ENCODE measurements around the gene CDC37L1.

The CDC37L1 gene

DNA sequence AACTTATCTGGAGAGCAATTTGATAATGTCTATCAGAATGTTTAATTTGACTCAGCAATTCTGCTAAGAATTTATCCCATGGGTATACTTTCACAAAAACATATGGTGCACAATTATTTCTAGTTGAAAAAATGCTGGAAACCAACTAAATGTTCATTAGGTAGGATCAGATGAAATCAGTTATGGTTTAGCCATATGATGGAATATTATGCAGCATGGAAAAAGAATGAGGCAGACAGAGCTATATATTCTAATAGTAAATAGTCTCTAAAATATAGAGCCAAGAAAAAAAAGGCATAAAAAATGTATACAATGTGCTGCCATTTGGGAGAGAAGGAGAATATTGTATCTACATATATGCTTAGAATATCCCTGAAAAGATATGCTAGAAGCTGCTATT is 9.5 kb upstream of the CDC37L1 start:
- DNase-seq = no peak

DNA sequence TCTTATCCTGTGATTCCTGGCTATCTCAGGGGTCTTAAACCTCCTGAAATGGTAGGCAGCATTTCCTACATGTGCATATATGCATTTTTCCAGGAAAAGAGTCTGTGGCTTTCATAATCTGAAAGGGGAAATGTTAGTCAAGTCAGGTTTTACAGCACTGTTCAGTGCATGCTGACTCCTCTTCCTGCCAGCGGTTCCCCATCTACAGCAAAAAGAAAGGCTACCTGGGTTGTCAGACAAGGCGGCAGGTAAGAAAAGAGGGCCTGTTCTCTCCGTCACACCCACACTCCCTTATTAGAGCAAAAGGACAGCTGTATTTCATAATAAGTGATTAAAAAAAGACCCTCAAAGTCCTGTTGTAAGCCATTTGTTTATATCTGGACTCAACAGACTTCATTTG is 8.8 kb upstream of the CDC37L1 start:
- DNase-seq = no peak

DNA sequence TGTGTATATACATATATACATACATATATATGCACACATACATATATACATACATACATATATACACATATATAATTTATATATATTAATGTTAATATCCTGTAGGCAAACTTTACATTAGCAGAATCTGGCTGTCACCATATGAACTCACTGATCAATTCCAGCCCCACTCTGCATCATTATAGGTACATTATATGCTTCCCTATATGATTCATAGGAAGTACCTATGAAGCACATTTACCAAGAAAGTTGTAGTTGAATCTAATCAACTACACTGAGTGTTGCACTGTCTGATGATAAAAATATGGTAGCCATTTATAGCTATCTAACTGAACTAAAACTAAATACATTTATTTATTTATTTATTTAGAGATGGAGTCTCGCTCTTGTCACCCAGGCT is 7.6 kb upstream of the CDC37L1 start:
- no peak for DNase-seq

DNA sequence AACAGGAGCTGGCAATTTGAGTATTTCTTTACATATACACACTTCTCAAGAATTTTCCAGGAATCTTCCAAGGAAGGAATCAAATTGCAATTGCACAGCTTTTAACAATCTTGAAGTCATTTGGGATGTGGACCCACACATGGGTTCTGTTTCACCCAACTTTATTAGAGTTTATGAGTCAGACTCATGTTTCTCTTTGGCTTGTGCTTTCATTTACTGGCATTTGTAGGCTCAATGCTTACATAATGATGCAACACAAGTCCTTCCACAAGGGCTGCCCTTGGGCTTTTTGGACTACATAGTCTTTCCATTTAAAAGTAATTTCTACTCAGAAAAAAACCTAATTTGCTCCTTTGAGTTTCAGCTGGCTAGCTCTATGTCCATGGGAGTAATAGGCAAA is 4.6 kb upstream of the CDC37L1 start:
- DNase-seq = no peak

DNA sequence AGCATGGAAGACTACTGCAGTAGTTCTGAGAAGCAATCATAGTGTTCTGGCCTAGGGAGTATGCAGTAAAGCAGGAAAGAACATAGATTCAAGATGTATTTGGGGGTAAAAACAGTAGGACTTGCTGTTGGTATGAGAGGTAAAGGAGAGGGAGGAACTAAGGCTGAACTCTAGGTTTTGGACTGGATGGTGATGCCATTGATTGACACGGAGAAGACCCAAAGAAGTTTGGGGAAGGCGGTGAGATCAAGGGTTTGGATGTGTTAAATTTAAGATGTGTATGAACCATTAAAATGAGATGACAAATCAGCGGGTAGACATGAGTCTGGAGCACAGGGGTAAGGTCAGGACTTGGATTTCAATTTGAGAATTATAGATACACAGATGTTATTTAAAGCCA is 2.0 kb upstream of the CDC37L1 start:
- no peak for DNase-seq

DNA sequence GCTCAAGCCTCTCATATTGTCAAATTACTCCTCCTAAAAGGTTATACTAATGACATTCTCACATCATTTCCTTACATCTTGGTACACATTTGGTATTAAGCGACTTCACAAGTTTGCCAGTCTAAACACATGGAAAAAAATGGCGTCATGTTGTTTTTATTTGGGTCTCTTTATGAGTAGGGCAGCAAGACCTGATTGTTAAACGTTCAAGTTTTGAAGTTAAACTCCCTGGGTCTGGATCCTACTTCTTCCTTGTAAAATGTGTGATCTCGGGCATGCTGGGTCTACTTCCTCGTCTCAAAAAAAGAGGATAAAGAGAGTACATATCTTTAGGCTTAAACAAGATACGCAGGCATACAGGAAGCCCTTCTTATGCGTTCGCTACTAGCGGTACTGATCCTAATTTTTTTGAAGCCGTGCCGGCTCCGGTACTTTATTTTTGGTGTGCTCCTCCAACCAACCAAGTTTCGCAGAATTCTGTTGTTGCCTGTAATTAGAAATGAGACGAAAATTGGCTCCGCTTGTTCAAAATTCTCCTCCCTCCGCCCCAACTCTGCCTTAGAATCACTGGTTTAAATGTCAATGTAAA is 596 bp upstream of the CDC37L1 start:
- DNase-seq = peak; percentile 45

DNA sequence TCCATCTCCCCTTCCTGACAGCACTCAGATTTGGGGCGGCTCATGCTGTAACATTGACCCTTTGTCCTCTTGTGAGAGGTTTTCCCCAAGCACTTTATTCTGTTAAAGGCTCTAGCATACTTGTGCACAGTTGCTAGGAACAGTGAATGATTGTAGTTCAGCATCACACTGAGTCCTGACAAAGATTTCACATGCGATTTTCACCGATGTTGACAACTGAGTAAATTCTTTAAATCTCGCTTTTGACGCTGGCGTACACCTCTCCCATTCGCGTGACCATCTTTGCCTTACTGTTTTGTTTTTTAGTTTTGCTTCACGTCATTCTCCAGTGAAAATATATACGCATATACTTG is 780 bp downstream of the CDC37L1 start:
- no peak for DNase-seq

DNA sequence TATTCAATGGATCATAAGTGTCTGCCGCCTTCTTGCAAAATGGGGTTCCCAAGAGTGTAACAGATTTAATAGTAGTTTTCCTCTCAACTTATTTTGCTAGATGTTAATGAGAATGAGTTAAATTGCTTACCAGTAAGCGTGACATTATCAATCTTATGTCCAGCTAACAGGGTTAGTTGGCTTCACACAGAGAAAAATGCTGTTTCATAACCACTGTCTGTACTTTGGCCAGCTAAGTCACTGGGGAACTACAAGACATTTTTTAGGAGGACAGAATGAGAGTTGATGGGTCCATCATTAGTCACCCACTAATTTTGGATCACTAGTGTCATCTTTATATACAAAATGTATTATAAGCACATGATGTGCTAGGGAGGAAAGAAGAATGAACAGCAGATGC is 1.4 kb downstream of the CDC37L1 start:
- no peak for DNase-seq

DNA sequence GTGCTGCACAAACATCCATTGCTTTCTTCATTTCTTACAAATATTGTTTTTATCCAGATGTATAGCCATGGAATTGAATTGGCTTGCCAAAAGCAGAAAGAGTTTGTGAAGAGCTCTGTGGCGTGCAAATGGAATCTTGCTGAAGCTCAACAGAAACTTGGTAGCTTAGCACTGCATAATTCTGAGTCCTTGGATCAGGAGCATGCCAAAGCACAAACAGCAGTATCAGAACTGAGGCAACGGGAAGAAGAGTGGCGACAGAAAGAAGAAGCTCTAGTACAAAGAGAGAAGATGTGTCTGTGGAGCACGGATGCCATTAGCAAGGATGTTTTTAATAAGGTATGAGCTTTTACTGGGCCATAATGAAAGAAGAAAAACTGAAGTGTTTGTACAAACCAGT is 5.5 kb downstream of the CDC37L1 start:
- no peak for DNase-seq

DNA sequence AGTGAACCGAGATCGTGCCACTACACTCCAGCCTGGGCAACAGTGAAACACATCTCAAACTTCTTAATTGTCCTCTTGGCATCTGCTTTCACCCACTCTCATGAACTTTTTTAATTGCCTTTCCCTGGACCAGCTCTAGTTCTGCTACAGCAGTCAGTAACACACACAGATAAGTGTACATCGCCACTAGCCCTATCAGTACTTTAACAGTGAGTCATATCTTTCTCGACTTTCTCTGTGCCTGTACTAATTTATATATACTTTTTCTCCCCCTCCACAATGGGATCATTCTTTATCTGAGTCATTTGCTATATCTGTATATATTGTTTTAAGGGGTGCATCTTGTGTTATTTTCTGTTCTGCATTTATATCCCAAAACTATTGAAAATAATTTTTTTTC is 6.7 kb downstream of the CDC37L1 start:
- no peak for DNase-seq

DNA sequence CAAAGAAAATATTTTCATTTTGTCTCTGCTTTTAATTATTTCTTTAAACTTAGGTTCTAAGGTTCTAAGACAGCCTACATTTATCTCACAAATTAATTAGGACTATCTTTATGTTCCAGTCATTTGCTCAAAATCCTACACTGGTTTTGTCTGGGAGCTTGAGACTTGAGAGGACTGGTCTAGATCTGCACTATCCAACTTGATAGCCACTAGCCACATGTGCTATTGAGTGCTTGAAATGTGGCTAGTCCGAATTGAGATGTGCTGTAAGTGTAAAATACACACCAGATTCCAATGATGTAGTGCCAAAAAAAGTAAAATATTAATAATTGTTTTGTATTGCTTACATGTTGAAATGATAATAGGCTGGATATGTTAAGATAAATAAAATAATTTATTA is 7.2 kb downstream of the CDC37L1 start:
- no peak for DNase-seq

DNA sequence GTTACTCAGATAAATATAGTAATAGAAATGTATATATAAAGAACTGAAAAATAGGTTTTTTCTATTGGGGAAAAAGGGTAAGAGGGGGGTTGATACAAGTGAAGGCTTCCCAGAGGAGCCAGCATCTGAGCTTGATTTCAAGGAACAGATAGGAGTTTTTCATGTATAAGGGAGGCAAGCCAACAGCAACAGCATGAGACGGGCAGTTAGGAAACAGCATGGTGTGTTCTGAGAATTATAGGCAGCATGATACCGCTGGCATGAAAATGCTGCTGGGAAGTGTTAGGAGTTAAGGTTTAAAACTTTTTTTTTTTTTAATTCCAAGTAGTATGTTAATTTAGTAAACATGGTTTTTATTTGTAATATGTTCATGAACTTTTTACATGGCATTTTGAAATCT is 9.7 kb downstream of the CDC37L1 start:
- DNase-seq = no peak

DNA sequence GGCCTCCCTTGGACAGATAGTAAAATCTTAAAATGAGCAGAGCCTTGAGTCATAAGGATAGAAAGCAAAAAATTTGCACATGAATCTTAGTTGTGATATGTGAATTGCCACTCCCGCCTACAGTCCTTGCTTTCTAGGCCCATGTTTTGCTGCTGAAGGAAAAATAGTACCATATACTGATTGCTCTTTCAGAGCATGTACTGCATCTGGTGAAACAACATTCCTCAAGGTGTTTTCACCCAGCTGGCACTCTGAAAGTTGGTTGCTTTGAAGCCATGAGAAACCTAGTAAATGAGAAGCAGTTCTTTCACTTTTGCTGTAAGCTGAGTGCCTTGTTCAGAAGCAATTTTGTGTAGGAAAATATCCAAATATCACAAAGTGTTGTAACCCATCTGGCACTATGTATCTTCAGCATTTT is 10.3 kb downstream of the CDC37L1 start:
- DNase-seq = peak; percentile 51

DNA sequence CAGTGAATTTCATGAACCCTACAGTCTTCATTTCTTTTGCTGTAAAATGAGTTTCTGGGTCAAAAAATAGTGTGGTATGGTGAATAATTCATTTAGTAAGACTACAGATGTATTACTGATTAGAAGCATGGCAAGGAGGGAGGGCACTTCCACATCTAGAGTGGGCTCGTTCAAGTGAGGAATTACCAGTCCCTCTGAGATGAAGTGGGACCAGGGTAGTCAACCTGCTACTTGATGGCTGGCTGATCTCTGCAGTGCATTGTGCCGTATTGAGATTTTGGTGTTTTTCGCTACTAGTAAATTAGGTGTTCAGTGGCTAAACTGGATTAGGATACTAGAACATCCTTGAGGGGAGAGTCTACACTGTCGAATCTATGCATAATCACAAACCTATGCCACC is 10.8 kb downstream of the CDC37L1 start:
- no peak for DNase-seq

DNA sequence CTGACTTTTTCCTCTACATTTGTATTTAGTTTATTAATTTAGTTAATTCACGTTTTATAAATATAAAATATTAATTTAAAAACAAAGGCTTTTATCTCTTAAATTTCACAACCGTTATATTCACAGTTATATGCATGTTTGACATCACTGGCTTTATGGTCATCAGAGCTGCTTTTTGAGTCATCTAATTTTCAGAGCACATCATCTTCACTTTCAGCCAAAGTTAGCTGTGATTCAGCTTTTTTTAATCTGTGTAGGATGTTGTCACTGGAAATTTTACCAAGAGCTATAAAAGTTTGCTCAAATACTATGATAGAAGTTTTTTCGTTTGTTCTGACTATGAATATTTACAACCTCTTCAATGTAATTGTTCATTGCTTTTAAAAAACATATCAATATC is 12.4 kb downstream of the CDC37L1 start:
- DNase-seq = peak; percentile 39

DNA sequence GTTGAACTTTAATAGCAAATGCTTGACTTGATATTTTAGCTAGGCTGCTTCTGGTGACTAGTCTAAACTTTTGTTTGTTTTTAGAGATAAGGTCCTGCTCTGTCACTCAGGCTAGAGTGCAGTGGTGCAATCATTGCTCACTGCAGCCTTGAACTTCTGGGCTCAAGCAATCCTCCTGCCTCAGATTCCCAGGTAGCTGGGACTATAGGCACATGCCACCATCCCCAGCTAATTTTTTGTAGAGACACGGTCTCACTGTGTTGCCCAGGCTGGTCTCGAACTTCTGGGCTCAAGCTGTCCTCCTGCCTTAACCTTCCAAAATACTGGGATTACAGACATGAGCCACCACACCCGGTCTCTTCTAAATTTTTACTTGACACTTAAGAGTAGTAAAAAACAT is 20.7 kb downstream of the CDC37L1 start:
- no peak for DNase-seq

DNA sequence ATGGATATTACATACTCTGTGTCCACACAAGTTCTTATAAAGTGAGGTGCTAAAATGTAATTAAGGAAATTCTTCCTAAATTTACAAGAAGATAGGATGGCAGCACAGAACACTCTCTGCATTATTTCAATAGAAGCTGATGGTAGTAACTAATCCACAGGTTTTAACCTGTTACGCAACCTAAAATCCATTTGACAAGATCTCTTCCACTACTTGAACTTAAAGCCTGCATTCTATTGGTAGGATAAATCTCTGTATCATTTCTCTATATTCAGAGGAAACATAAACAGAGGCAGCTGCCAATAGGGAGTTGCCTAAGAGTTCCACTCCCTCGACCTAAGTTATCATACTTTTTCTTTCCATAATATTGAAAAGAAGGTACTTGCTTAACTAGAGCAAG is 21.6 kb downstream of the CDC37L1 start:
- DNase-seq = no peak

DNA sequence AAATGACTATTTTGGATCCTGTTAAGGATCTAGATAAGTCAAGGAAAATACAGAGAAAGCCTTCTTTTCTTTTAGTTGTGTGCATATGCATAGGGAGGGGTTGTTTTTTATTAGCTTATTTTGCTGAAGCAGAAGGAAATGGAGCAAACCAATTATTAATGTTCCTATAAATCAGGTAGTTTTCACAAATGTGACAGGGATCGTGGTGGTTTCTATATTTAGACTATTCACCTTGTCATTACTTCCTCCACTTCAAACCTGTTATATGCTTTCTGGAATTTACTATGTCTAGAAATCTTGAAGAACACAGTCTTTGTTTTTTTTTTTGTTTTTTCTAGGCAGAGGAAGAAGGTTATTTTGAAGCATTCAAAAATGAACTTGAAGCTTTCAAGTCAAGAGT is 22.2 kb downstream of the CDC37L1 start:
- DNase-seq = no peak

DNA sequence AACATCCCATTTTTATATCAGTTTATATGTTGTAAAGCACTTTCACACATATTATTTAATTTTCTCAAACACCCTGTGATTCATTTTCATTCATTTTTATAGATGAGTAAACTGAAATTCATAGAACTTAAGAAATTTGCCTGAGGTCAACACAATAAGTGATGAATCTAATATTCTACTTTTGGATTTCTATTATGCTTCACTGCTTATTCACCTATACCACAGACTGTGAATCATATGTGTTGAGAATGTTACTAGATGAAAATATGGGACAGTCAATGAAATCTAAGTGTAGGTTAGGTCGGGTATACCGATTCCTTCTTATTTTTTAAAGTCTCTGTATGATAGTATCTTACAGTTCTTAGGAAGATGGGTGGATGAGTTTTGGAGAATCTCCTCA is 24.8 kb downstream of the CDC37L1 start:
- no peak for DNase-seq

DNA sequence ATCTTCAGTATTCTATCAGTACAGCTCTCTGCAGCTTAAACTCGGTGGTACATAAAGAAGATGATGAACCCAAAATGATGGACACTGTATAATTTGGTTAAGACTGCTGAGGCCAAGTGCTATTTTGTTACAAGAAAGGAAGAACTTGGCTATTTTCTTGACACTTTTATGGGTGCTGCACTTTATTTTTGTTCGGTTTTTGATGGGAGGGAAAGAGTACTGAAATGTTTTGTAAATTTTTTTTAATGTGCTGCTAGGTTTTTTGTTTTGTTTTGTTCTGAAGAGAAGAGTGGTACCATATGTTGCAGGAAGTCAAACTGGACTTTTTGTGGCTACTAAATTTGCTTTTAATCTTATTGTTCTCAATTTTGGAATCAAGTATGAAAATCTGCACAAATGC is 26.7 kb downstream of the CDC37L1 start:
- no peak for DNase-seq

DNA sequence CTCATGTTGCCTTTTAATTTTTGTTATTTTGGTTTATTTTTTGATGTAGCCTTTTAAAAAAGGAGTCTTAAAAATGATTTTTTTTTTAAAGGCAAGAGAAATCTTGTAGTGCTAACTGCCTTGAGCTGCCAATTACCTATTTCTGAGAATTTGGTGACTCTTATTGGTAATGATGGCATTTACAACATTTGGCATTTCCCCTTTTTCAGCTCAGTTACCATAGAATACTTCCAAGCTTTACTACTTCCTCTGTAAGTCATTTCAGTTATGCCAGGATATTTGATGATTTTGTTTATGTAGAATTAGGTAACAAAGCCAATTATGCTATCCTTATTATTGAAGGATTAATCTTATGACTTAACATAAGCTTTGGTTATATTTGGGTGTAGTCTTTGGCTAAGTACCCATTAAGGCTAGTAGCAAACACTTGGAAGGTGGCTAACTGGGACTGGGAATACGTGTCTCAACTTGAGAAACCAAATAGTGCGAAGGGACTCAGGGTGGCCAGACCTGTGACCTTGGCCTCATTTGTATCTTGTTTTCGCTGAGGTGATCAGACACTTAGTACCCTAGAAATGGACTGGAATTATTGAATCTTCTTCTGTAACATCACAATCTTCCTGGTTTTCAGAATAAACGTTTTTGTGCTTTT is 27.7 kb downstream of the CDC37L1 start:
- DNase-seq = no peak

DNA sequence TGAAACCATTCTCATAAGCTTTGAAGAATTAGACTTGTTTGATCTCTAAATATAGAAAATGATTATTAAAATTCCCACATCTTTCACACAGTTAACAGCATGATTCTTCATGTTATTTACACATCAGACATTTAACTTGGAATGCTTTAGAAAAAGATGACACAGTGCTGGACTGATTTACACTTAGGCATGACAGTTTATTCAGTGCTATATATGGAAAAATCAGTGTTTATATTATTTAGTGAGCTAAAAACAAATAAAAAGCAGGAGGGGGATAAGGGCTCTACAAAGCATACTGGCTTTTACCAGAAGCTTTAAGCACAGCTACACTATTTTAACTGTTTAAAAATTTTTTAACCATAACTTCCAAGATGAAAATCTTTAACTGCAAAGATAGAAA is 30.0 kb downstream of the CDC37L1 start:
- no peak for DNase-seq

DNA sequence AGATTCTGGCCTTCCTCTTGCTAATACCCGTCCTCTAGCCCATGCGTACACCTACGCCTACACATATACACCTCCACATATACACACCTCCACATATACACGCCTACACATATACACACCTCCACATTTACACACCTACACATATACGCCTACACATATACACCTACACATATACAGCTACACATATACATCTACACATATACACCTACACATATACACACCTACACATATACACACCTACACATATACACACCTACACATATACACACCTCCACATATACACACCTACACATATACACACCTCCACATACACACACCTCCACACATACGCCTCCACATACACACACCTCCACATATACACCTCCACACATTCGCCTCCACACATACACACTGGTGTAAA is 34.5 kb downstream of the CDC37L1 start:
- no peak for DNase-seq

DNA sequence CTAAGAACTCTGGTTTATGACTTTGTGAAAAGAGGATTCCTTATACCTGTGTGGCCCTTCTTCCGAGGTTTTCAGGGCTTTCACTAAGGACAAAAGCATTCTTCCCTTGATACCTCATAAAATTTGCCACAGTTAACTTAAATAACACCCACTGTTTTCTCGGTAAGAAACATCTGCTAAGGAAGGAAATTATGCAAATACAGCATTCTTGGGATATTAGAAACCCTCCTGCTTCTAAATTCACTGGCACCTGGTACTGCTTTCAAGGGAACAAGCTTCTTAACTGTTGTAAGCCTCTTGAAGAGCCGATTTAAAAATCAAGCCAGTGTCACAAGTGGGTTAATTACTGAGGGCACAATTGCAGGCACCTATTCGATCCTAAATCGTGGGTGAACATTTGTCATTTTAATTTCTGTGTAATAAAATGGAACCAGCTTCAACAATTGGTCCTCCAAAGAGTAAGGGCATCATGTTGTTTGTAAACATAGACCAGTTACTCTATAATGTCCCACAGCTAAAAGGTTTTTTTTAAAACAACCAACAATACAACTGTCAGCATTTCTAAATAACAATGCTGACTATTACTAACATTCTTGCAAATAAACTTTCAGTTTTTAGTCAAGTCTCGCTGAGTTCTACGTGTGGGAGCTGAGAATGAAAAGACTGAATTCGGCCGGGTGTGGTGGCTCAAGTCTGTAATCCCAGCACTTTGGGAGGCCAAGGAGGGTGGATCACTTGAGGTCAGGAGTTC is 35.1 kb downstream of the CDC37L1 start:
- DNase-seq = no peak

DNA sequence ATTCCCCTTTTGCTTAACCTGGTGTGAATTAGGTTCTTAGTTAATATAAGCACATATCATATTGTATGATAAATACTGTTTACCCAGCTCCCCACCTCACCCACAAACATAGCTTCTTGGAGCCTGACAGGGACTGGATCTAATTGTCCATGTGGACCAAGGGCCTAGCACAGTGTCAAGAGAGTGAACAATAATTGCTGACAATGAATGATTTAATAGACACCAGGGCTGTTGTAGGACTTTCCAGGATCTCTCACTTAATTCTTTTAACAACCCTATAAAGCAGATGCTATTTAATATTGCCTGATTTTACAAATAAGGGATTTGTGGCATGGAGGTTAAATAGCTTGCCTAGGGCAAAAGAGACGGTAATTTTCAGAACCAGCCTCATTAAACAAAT is 36.8 kb downstream of the CDC37L1 start:
- DNase-seq = no peak
